Breast epithelium (tissue), 3 donors: ENCODE measurements around the gene HGF.

Source experiments
- CTCF ChIP-seq, 3 donors: fragments of 450-650 bp; IDR thresholded peaks; one replicate each; pipeline ENCODE4 v1.5.1; 2016 to 2017; ENCODE audit warnings: antibody characterized with exemption in 3 of 3, mild to moderate bottlenecking in 3 of 3, moderate library complexity in 3 of 3
- POLR2A ChIP-seq: fragments of 450-650 bp; IDR thresholded peaks from one replicate; pipeline ENCODE4 v1.6.1; 2016; ENCODE audit warnings: antibody characterized with exemption, mild to moderate bottlenecking, moderate library complexity
- POLR2AphosphoS5 ChIP-seq, 3 donors: sonication (generic); formaldehyde crosslinking; IDR thresholded peaks; one replicate each; pipeline ENCODE4 v1.6.1; 2017; ENCODE audit warnings: antibody characterized with exemption in 3 of 3

- TF ChIP-seq CTCF (IDR thresholded peaks at IDR 0.05) (no peak), POLR2A (no peak), POLR2AphosphoS5 (IDR thresholded peaks at IDR 0.05) (no peak)
Observed at GRCh38 chr7:81657551-81657950, 112.3 kb downstream of the HGF start.
